Measurements from ENCODE around the gene PIMREG. TPM values are rescaled to one million over a fixed set of nuclear protein-coding genes. Genes with fewer than 3 reads are reported as not detected.

Gene PIMREG
- polyA plus RNA-seq, 1 donor, result 14.5 TPM

DNA sequence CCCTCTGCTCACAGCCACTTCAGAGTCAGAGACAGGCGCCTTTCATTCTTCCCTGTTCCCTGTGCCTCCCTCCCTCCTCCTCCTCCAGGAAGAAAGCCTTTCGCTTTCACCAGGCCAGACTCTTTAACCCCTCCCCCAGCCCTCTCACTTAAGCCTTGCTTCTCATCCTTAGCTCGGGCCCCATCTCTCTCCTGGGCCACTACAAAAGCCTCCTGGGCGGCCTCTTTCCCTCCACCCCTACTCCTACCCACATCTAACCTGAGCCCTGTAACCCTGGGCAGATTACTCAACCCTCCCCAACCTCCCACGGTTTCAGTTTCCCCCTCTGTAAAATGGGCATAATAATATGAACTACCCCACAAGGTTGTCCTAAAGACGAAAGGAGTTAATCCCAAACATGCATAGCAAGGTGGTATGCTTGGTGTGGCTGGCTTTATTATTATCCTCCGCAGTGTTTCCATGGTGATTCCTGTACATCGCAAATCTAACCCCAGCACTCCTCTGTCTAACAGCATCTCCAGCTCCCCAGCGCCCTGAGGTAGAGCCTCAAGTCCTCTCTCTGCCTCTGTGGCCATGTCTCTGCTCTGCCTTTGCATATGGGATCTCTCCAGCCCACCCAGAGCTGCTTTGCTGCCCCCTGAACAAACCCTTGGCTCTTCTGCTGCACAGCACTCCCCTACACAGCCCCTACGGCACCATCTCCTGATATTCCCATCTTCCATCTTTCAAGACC lies 17.7 kb downstream of the PIMREG start:
- no peak for DNase-seq (ENCODE audit: low read depth)

DNA sequence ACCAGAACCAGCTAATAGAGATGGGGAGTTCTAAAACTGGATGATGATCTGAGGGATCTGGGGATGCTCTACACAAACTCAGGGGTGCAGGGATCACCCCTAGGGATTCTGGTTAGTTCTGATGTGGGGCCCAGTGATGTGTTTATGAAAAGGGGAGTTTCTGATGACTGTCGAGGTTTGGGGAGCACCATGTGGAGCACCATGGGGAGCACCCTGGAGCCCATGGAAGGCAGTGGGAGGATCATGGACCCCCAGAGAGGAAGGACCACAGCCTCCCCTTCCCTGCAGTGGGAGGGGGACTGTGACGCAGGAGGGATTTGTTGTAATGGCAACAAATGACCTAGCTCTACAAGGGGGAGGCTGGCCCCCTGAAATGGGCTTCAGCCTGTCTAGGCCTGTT lies 18.4 kb downstream of the PIMREG start:
- DNase-seq (ENCODE audit: low read depth), result no peak

DNA sequence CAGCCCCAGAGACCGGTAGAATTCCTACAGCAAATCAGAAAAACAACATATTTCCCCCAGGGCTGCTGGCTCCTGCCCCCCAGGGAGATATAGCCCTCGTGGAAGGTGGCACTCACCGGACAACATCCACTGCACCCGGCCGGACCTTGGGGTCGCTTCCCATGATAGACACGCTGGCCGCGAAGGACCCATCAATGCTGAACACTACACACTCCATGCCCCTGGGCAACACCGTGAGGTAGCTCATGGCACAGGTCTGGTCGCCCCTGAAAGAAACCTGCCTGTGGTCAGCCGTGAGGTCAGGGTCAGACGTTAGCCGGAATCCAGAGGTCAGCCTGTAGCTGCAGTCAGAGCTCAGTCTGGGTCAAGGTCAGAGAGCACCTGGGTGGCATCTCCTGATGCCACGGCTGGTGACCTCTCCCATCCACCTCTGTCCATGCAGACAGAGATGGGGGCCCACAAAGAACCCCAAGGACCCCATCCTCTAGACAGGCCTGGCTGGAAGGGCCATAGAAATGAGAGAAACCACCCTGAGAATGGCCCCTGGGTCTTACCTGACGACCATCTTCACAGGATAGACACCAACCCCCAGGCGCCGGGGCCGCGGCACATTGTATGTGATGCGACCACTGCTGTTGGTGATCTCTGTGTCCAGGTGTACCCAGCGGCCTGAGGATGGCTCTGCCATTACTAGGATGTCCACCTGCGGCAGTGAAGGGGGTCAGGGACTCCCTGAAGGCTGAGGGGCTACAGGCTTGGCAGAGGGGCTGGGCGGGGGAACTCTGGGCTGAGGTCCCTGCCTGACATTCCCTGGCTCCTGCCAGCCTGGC lies 19.6 kb downstream of the PIMREG start:
- DNase-seq (ENCODE audit: low read depth), result no peak

DNA sequence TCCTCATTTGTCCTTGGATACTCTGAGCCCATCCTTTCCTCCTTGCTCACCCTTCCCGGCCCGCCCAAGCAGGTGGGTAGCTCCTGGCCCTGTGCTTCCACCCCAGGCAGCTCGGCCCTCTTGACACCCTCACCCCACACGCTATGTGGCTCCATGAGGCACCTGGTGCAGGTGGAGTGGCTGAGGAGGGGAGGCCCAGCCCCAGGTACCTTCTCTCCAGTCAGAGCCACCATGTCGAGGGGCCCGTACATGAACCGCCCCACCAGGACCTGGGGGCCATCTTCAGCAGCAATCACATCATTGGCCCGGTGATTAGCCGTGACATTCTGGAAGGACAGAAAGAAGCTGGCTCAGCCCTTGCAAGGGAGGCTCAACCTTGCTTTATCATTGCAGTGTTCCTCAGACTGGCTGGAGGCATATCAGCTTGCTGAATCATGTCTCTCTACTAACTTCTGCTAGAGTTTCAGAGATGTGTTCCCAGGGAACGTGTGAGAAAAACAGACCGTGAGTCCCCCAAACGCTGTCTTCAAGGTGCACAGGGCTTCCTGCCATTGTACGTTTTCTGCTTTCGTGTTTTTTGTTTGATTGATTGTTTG lies 20.3 kb downstream of the PIMREG start:
- no peak for DNase-seq (ENCODE audit: low read depth)

DNA sequence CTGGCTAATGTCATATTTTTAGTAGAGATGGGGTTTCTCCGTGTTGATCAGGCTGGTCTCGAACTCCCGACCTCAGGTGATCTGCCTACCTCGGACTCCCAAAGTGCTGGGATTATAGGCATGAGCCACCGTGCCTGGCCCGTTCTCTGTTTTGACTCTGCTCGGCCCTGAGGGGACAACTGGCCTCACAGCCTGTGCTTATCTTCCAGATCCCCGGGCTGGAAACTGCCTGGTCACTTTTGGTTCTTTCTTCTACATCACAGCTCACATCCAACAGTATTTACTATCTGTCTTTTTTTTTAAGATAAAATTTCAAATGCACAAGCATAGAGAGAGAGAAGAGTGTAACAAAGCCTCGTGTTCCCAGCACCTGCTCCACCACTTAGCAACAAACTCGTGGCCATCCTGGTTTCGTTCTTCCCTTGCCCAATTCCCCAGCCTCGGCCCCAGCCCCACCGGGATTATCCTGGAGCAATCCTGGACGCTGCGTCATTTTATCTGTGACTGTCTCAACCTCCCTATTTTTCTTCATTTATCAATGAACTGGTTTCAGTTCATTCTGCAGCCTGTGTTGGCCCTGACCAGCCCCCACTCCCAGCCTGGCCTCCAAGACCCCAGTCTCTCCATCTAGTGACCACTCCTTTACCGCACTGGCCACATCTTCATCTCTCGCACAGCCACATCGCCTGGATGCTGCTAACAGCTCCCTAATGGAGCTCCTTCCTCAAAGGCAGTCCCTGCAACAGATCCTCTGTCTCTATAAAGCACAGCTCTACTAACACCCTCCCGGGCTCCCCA lies 21.1 kb downstream of the PIMREG start:
- DNase-seq (ENCODE audit: low read depth), result no peak

DNA sequence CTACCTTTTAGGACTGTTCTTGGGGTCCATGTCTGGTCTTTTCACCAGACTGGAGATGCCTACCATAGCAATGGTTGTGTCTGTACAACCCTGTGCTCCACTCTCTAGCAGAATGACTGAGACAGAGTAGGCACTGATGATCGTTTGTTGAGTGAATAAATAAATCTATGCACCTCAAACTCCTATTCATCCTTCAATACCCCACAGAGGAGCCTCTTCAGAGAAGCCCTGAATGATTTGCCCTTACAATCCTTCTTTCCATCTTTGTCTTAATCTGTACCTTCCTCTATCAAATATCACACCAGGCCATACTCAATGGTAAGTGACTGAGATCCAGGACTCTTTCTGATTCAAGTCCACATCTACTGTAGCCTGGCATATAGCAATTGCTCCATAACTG lies 23.3 kb downstream of the PIMREG start:
- no peak for DNase-seq (ENCODE audit: low read depth)

DNA sequence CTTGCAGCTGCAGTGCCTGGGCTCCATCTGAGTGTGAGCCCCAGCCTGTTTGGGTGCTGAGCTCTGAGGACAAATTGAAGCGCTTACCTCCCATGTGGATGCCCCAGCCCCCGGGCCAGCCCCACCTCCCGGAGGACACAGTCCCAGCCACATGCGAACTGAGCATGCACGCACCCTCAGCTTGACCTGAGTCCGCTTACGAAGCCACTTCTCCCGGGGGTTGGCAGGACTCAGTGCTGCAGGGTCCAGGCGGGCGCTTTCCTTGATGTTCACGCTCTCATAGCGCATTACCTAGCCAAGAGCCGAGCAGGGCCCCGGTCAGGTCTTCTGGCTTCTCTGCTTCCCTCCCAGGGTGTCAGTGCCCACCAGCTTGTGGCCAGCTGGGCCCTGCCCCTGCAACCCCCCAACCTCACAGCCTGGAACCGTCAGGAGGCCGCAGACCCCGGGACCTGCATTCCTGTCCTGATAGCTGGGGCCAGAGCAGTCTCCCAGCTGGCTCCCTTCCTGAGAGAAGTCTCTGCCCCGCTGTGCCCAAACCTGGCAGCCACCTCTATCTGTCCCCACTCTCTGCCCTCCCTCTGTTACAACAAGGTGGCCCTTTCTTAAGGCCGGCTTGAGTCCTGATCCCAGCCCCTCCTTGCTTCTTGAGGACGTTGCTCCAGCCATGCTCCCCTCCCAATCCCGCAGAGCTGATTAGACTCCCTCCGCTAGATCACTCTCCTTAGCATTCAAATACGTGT lies 24.0 kb downstream of the PIMREG start:
- DNase-seq (ENCODE audit: low read depth), result no peak

DNA sequence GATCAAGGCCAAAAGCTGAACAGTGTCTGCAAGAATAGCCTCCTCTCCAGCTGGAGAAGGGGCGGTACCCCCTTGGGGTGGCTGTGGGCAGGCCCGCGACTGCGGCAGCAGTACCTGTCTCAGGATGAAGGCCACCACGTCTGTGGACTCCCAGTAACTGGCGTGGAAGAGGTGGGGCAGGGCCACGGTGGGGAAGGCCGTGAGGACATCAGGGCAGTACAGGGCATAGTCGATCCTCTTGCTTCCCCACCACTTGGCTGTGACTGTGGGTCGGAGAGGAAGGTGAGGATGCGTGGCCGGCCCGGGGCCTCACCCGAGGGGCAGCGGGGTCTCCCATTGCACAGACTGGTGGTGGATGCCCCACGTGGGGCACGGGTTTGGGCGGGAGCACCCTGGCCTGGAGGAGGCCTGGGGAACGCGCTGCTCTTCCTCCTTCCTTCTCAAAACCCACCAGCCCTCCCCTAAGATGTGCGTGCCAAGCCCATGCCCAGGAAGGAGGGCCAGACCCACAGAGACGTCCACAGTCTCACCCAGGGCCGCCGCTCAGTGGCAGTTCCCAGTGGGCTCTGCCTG lies 26.0 kb downstream of the PIMREG start:
- no peak for DNase-seq (ENCODE audit: low read depth)

DNA sequence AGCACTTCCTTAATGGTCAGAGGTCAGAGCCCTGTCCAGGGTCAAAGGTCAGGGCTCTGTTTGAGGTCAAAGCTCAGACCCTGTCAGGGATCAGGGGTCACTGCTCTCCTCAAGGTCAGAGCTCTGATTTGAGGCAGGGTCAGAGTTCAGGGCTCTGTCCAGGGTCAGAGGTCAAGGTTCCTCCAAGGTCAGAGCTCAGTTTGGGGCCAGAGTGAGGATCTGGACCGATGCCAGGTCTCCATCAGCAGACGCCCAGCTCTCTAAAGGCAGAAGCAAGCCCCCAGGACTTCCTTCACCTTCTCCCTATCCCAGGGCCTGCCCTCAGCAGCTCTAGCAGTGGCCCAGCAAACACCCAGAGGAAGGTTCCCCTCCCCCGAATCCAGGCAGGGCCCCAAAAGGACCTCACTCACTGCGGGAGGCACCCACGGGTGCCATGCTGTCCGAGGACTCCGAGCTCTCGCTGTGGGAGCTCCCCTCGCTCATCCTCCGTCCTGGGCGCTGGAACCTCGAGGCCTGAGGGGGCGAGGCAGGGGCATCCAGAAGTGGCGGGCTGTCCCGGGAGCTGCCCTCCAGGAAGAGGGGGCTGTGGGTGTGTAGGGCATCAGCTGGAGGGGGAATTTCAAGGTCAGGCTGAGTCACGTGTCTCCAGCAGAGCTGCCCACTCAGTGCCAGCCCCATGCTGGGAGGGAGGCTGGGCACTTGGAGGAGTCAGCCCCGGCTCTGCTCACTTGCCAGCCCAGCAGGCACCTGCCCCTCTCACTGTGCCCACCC lies 26.7 kb downstream of the PIMREG start:
- DNase-seq (ENCODE audit: low read depth), result no peak

DNA sequence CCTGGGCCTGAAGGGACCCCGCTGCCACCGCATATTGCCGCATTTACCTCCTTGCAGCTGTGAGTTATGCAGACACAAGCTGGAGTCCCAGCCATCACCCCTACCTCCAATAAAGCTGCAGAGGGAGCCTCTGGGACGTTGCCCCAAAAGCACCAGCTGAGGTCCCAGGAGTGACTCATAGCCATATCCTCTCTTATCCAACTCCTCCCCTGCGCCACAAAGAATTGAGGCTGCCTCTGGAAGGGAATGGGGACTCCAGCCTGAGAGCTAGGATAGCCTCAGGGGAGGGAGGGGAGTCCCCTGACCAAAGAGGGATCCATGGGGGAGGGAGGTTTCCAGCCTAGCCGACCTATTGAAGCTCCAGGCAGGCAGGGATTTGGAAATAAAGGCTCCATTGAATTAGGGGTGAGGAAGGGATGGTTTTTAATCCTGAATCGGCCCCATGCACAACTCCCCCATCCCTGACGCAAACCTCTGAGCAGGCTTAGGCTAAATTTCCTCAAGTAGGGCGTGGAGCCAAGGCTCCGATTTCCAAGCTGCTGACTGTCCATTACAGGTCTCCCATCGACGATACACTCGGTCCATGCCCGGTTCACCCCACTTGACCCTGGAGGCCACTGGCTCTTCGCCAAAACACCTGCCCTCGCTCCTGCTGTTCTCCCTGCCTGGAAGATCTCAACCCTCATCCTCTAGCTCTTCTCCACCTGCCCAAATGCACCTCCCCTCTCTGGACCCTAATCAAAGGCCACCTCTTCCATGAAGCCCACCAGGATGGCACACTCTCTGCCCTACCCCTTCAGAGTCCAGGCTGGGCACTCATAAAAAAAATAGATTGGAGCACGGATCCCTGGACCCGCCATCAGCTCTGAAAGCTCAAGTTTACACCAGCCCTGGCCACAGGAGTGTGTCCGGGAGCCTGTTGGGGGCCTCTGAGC lies 27.5 kb downstream of the PIMREG start:
- DNase-seq (ENCODE audit: low read depth), result no peak

DNA sequence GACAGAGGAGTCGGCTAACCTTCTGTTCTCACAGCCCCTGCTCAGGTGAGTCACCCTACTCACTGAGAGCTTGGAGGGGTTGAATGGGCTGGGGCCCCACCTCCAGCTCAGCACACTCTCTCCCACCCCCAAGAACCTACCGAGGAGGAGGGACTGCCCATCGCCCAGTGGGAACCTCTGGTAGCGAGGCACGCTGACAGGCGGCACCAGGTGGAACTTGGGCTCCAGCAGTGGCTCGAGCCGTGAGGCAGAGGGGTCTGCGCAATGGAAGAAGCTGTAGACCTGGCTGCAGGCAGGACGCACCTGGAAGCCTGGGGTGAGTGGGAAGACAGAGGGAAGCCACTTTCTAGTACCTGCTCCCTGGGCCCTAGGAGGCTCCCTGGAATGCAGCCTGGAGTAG lies 28.3 kb downstream of the PIMREG start:
- DNase-seq (ENCODE audit: low read depth), result no peak

DNA sequence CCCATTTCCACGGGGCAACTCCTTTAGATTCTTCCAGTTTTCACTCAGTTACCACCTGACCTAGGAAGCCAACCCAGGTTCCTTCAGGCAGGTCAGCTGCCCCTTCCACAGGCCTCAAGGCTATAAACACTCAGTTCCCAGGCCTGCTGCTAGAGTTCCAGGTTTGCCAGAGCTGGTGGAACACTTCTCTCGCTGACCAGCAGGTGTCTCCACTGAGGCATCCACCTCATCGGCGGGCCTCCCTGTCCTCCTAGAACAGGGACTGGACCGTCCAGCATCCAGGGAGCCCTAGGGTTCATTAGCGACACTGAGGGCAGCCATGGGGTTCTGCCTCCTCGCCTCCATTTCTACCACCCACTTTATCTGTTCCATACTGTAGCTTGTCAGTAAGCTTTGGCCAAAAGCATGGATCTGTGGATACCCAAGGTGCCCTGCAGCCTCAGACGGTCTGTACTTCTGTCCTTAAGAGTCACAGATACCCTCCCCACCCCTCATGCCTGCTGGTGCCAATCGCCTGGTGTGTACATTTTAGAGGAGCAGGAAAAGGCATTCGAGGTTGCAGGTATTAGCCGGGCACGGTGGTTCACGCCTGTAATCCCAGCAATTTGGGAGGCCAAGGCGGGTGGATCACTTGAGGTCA lies 29.0 kb downstream of the PIMREG start:
- DNase-seq (ENCODE audit: low read depth), result no peak

DNA sequence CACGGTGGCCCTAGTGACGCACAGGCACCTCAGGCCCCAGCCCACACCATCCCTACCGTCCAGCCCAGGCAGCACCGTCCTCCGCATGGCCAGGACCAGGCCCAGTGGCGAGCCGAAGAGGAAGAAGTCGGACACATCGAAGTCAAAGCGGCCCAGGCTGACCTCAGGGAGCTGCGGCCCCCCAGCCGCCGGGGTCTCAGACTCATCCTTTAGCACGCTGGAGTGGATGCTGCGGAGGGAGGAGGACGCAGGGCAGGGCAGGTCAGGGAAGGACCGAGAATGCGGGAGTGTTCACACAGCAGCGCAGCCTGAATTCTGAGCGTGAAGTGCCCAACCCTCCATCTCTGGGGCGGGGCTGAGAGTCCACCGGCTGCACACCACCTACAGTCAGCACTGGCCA lies 30.1 kb downstream of the PIMREG start:
- no peak for DNase-seq (ENCODE audit: low read depth)

DNA sequence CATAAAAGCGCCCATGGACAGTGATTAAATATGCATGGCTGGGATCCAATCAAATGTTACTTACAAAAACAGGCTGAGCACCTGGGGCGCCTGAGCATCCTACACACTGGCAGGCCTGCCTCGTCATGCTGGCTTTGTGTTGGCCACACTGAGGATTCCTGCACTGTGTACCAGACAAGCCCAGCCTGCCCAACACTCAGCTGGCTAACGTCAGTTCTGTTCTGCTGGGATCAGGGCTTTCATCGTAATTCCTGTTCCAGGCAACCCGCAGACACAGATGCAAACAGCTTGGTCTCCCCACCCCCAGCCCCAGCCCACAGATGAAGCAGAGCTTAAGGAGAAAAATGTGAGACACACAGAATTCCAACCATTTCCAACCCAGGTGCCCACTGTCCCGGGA lies 30.7 kb downstream of the PIMREG start:
- no peak for DNase-seq (ENCODE audit: low read depth)

DNA sequence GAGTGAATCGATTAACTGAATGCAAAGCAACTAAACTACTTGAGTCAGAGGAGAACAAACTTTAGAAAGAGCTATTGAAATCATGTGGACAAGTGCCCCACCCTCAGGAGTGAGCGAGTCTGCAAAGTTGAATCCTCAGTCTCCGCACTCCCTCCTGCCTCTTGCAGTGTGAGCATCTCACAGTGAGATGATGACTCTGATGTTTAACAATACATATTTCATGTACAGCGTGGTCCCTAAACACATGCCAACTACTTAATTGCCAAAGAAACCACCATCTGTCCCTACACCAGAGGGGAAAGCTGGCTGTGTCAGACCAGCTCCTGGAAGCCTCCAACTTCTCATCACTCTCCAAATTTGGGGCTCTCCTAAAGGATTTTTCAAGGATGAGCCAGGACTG lies 31.2 kb downstream of the PIMREG start:
- no peak for DNase-seq (ENCODE audit: low read depth)

DNA sequence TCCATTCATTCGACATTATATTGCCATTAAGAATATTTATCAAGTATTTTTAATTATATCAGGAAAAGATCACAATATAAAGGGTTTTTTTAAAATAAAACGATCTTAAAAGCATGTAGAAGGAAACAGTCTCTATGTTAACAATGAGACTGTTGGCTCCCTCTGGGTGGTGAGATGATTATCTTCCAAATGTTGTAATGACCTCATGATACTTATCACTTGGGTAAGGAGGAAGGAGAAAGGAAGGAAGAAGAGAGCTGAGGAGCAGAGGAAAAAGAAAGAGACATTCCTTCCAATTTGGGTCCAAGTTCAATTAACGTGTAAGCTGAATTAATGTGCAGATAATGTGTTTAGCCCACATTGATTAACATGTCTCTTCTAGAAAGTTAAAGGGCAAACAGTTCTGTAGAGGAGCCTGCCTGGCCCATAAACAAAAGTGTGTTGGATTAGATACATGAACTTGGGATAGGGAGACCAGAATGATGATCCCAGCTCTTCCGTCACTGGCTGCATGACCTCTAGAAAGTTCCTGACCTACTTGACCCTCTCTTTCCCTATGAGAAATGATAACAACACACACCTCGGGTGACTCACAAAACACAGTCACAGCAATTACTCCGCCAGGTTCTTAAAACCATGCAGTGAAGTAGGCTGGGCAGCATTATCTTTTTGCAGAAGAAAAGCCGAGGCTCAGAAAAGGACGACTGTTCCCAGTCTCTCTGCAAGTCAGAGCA lies 32.0 kb downstream of the PIMREG start:
- no peak for DNase-seq (ENCODE audit: low read depth)

DNA sequence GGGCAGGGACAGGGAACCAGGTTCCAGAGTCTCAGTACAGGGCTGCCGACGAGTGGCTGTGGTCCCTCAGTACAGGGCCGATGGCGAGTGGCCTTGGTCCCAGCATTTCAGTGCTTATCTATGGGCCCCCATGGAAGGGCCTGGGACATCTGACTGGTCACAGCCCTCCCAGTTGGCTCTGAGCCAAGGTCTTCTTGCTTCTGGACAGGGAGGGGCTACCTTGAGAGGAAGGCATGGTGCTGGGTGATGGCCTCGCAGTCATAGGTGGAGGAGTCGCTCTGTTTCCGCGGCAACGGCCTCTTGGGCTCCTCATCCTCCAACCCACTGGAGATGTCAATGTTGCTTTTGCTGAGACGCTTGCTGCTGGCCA lies 32.5 kb downstream of the PIMREG start:
- no peak for DNase-seq (ENCODE audit: low read depth)

DNA sequence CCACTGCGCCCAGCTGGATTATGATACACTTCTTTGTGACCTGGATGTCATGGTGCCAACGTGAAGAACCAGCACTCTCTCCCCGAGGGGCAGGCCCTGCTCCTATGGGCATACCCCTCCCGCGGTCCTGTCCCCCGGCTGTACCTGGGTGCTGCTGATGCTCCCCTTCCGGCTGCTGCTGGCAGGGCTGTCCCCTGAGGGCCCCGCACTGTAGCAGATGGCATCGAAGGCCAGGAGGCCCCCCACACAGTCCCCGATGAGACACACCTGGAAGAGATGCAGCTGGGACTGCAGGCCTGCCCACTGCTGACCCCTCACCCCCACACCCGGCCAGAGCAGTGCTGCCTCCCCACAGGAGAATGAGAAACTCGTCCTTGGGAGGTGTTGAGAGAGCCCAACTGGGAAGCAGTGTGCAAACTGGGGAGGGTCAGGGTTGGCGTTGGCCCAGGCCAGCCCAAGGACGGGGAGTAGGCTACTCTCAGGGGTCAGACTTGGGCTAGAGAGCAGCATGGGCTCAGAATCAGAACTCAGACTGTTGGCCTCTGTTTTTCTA lies 33.7 kb downstream of the PIMREG start:
- no peak for DNase-seq (ENCODE audit: low read depth)

Measured in forelimb muscle (tissue), 1 donor.